Progenitor cell of endocrine pancreas (in vitro differentiated cells): ENCODE data around the gene NKX6-2. TPM values are rescaled to one million over a fixed set of nuclear protein-coding genes. Genes with fewer than 3 reads are reported as not detected.

ENCODE experiments used
- DNase-seq: peaks from one replicate; pipeline ENCODE4 v3.0.0; 2021; ENCODE audit warnings: low spot score; ENCODE audit not compliant: unreplicated experiment
- H3K27ac Mint-ChIP-seq: 2 replicates; pipeline ENCODE4 v1.8.0; 2021; ENCODE audit warnings: mild to moderate bottlenecking, moderate library complexity, mixed read lengths
- H3K27me3 Mint-ChIP-seq: 2 replicates; pipeline ENCODE4 v1.8.0; 2021; ENCODE audit warnings: mixed read lengths
- H3K36me3 Mint-ChIP-seq: 2 replicates; pipeline ENCODE4 v1.8.0; 2022; ENCODE audit warnings: mixed read lengths; ENCODE audit not compliant: insufficient read depth
- H3K4me1 Mint-ChIP-seq: 2 replicates; pipeline ENCODE4 v1.8.0; 2021; ENCODE audit warnings: low read depth, mixed read lengths
- H3K4me3 Mint-ChIP-seq: 2 replicates; pipeline ENCODE4 v1.8.0; 2021; ENCODE audit warnings: low read depth, mild to moderate bottlenecking, moderate library complexity, mixed read lengths
- H3K9me3 Mint-ChIP-seq: 2 replicates; pipeline ENCODE4 v1.8.0; 2021; ENCODE audit warnings: low read depth, mixed read lengths
- CTCF ChIP-seq: fragments of 200-600 bp; sonication (generic); IDR thresholded peaks from one replicate; pipeline ENCODE4 v1.5.0; 2021; ENCODE audit warnings: antibody characterized with exemption, mild to moderate bottlenecking; ENCODE audit not compliant: unreplicated experiment
- total RNA-seq: library from RNA; stranded (reverse); gene quantifications from 2 replicates; pipeline ENCODE4 v1.2.1, GENCODE V29; 2021

The NKX6-2 gene
- total RNA-seq, 1 donor from 2014 or later, result 43.9 TPM

- DNase-seq, result no peak
- Mint-ChIP-seq H3K27me3 (peaks cover 21% of the 10 kb centered on the region), H3K36me3 (no peaks in the 10 kb centered on the region), H3K27ac (no peak overlapping the region), H3K4me3 (no peak overlapping the region), H3K9me3 (no peaks in the 10 kb centered on the region), H3K4me1 (no peaks in the 10 kb centered on the region)
- no peak for TF ChIP-seq CTCF
These were observed 26.0 kb upstream of the NKX6-2 start for GRCh38 chr10:132811891-132812481.

- no peak overlapping the region for H3K27ac Mint-ChIP-seq
- no peak for TF ChIP-seq CTCF
- no peak overlapping the region for H3K4me3 Mint-ChIP-seq
- DNase-seq, result no peak
- H3K36me3 Mint-ChIP-seq, result no peaks in the 10 kb centered on the region
- H3K27me3 Mint-ChIP-seq, result peaks cover 16% of the 10 kb centered on the region
- no peaks in the 10 kb centered on the region for H3K4me1 Mint-ChIP-seq
- no peaks in the 10 kb centered on the region for H3K9me3 Mint-ChIP-seq
These were observed 25.1 kb upstream of the NKX6-2 start for GRCh38 chr10:132810807-132811700.

GRCh38 chr10:132810141-132810806, 24.3 kb upstream of the NKX6-2 start:
- Mint-ChIP-seq H3K9me3 (no peaks in the 10 kb centered on the region), H3K4me1 (no peaks in the 10 kb centered on the region), H3K36me3 (no peaks in the 10 kb centered on the region), H3K27ac (no peak overlapping the region), H3K4me3 (no peak overlapping the region), H3K27me3 (peaks cover 8% of the 10 kb centered on the region)
- TF ChIP-seq CTCF, result no peak
- no peak for DNase-seq

- Mint-ChIP-seq H3K27me3 (peaks cover 6% of the 10 kb centered on the region), H3K36me3 (no peaks in the 10 kb centered on the region), H3K27ac (no peak overlapping the region), H3K4me1 (no peaks in the 10 kb centered on the region), H3K4me3 (no peak overlapping the region), H3K9me3 (no peaks in the 10 kb centered on the region)
- no peak for TF ChIP-seq CTCF
- DNase-seq, result no peak
These were observed 23.5 kb upstream of the NKX6-2 start for GRCh38 chr10:132809232-132810140.
